GM10248 (cell line): ENCODE results near the gene PARK7.
"Not testable (repeated sequence)": the region's sequence is repeated elsewhere in the genome, so short reads cannot be mapped to it uniquely, and the experiment has no call there.

Experiments
- CTCF ChIA-PET: fragments of 300-600 bp; sonication (Branson Sonifier 250); formaldehyde crosslinking; extraction: SDS; loops from one replicate; lab custom pipeline; 2021; ENCODE audit warnings: antibody characterized with exemption; lab: Yijun Ruan, JAX
- POLR2A ChIA-PET: fragments of 350-650 bp; sonication (Branson Sonifier 250); formaldehyde crosslinking; extraction: SDS; loops from one replicate; lab custom pipeline; 2020; ENCODE audit warnings: antibody characterized with exemption; lab: Yijun Ruan, JAX
- DNase-seq: peaks from one replicate; pipeline ENCODE4 v3.0.0; 2012; ENCODE audit errors: extremely low spot score
- CTCF ChIP-seq: IDR thresholded peaks from 2 replicates; pipeline ENCODE4 v1.5.1; 2012; ENCODE audit warnings: mild to moderate bottlenecking, low read depth; ENCODE audit errors: extremely low read depth, missing control alignments, control extremely low read depth

PARK7 gene

GRCh38 chr1:7942214-7942921, 19.1 kb upstream of the PARK7 start:
- DNase-seq = peak; percentile 57
- CTCF ChIA-PET = interaction anchor here (1.1 to 1.9 kb wide), 5 partner anchors 15 to 275 kb away, joined by 3 to 5 read pairs (median 3); no protein-coding TSS in a partner anchor
- peak; percentile 60 for TF ChIP-seq CTCF
- POLR2A ChIA-PET = interaction anchor here (0.5 kb wide), 1 partner anchor 261 kb away, joined by 3 read pairs; no protein-coding TSS in a partner anchor

- CTCF ChIA-PET = interaction anchor here (1.4 to 1.9 kb wide), 2 partner anchors 27 to 274 kb away, joined by 3 to 5 read pairs; no protein-coding TSS in a partner anchor
- DNase-seq = no peak
- POLR2A ChIA-PET = no interaction called here
- TF ChIP-seq CTCF = no peak
Measured at GRCh38 chr1:7943251-7943650, 18.3 kb upstream of the PARK7 start.

- no peak for DNase-seq
- CTCF ChIA-PET = interaction anchor here (0.9 to 1.1 kb wide), 4 partner anchors 9 to 33 kb away, joined by 3 read pairs; partner anchors contain the start of gene TNFRSF9
- POLR2A ChIA-PET = interaction anchor here (0.9 kb wide), 1 partner anchor 12 kb away, joined by 4 read pairs; the partner anchor contains the start of gene PARK7
Measured at GRCh38 chr1:7948960-7949359, 12.6 kb upstream of the PARK7 start.

GRCh38 chr1:7952791-7953190, 8.7 kb upstream of the PARK7 start:
- POLR2A ChIA-PET, CTCF ChIA-PET, DNase-seq: not testable (repeated sequence)

More at GRCh38 chr1:7948960-7949359, 12.6 kb upstream of the PARK7 start:
- TF ChIP-seq CTCF = no peak

- POLR2A ChIA-PET = no interaction called here
- CTCF ChIA-PET = no interaction called here
- DNase-seq = peak; percentile 94
- no peak for TF ChIP-seq CTCF
Measured at GRCh38 chr1:7953850-7954609, 7.5 kb upstream of the PARK7 start.

- TF ChIP-seq CTCF = no peak
- ChIA-PET CTCF (no interaction called here), POLR2A (no interaction called here)
- no peak for DNase-seq
Measured at GRCh38 chr1:7954683-7955082, 6.8 kb upstream of the PARK7 start.
